GM18868 (cell line): Measurements from ENCODE around the gene TSPYL6.

ENCODE experiments used
- ATAC-seq: cut with Tn5 transposase; IDR thresholded peaks from one replicate; pipeline ENCODE4 v1.9.1; 2021; ENCODE audit warnings: mild to moderate bottlenecking, moderate library complexity; ENCODE audit not compliant: unreplicated experiment

Gene TSPYL6

GRCh38 chr2:54206596-54206995, 49.4 kb downstream of the TSPYL6 start:
- peak; percentile 71 for ATAC-seq

- ATAC-seq, result no peak
These were observed 51.6 kb downstream of the TSPYL6 start for GRCh38 chr2:54204476-54204875.
